Neutrophil (primary cell): ENCODE data around the gene PDIA5.

Source experiments
- H3K27ac ChIP-seq: fragments of 200-600 bp; sonication (generic); 2 replicates; pipeline ENCODE4 v1.5.1; 2016; ENCODE audit warnings: mild to moderate bottlenecking, moderate library complexity
- H3K27me3 ChIP-seq: fragments of 200-600 bp; sonication (generic); 2 replicates; pipeline ENCODE4 v1.6.0; 2016; ENCODE audit warnings: mild to moderate bottlenecking
- H3K36me3 ChIP-seq: fragments of 200-600 bp; sonication (generic); 2 replicates; pipeline ENCODE4 v1.5.1; 2017
- H3K4me1 ChIP-seq, 2 experiments: fragments of 200-600 bp in 1 of 2; sonication (generic) in 1 of 2; 1 replicate in 1 of 2; 2 replicates in 1 of 2; pipeline versions ENCODE4 v1.5.1 to v1.6.1; 2013 to 2016; ENCODE audit warnings: low read depth in 1 of 2, low read length in 1 of 2, mild to moderate bottlenecking in 1 of 2, moderate library complexity in 1 of 2; ENCODE audit not compliant: control insufficient read depth in 1 of 2, insufficient read depth in 1 of 2
- H3K4me3 ChIP-seq, 2 experiments: fragments of 200-600 bp in 1 of 2; sonication (generic) in 1 of 2; 1 replicate in 1 of 2; 2 replicates in 1 of 2; pipeline ENCODE4 v1.5.1; 2013 to 2016; ENCODE audit warnings: low read depth in 1 of 2, low read length in 1 of 2, mild to moderate bottlenecking in 1 of 2, moderate library complexity in 1 of 2
- H3K9me3 ChIP-seq: fragments of 200-600 bp; sonication (generic); 2 replicates; pipeline ENCODE4 v1.5.1; 2016
- CTCF ChIP-seq: fragments of 200-600 bp; sonication (generic); IDR thresholded peaks from 2 replicates; pipeline ENCODE4 v1.5.1; 2016; ENCODE audit warnings: antibody characterized with exemption

PDIA5 gene

GRCh38 chr3:123060054-123060453, 6.8 kb upstream of the PDIA5 start:
- H3K9me3 ChIP-seq: no peaks in the 10 kb centered on the region
- TF ChIP-seq CTCF: no peak

GRCh38 chr3:123061856-123062255, 5.0 kb upstream of the PDIA5 start:
- Histone ChIP-seq H3K27ac (no peak overlapping the region), H3K36me3 (no peaks in the 10 kb centered on the region), H3K4me1 (peaks cover 0 to 3% of the 10 kb centered on the region in 2 experiments), H3K27me3 (peaks cover 11% of the 10 kb centered on the region), H3K4me3 (no peak overlapping the region), H3K9me3 (no peaks in the 10 kb centered on the region)
- no peak for TF ChIP-seq CTCF

More at GRCh38 chr3:123060054-123060453, 6.8 kb upstream of the PDIA5 start:
- H3K27me3 ChIP-seq: peaks cover 3% of the 10 kb centered on the region
- no peak overlapping the region for H3K4me3 ChIP-seq
- H3K4me1 ChIP-seq: no peaks in the 10 kb centered on the region
- H3K36me3 ChIP-seq: no peaks in the 10 kb centered on the region
- H3K27ac ChIP-seq: no peak overlapping the region

- peaks cover 23% of the 10 kb centered on the region for H3K27me3 ChIP-seq
- TF ChIP-seq CTCF: no peak
- no peak overlapping the region for H3K4me3 ChIP-seq
- H3K36me3 ChIP-seq: no peaks in the 10 kb centered on the region
- no peak overlapping the region for H3K27ac ChIP-seq
- H3K9me3 ChIP-seq: no peaks in the 10 kb centered on the region
- peaks cover 10 to 15% of the 10 kb centered on the region in 2 experiments for H3K4me1 ChIP-seq
Observed at GRCh38 chr3:123063034-123063433, 3.8 kb upstream of the PDIA5 start.

- H3K4me1 ChIP-seq: peaks cover 12 to 15% of the 10 kb centered on the region in 2 experiments
- no peak for TF ChIP-seq CTCF
- peaks cover 25% of the 10 kb centered on the region for H3K27me3 ChIP-seq
- H3K27ac ChIP-seq: no peak overlapping the region
- no peaks in the 10 kb centered on the region for H3K9me3 ChIP-seq
- H3K36me3 ChIP-seq: no peaks in the 10 kb centered on the region
- no peak overlapping the region for H3K4me3 ChIP-seq
Observed at GRCh38 chr3:123064506-123064905, 2.3 kb upstream of the PDIA5 start.

GRCh38 chr3:123064914-123065313, 1.9 kb upstream of the PDIA5 start:
- peaks cover 25% of the 10 kb centered on the region for H3K27me3 ChIP-seq
- H3K4me1 ChIP-seq: peaks cover 12 to 15% of the 10 kb centered on the region in 2 experiments
- no peaks in the 10 kb centered on the region for H3K36me3 ChIP-seq
- H3K9me3 ChIP-seq: no peaks in the 10 kb centered on the region
- H3K27ac ChIP-seq: no peak overlapping the region
- no peak for TF ChIP-seq CTCF
- H3K4me3 ChIP-seq: no peak overlapping the region

GRCh38 chr3:123066599-123066895, 278 bp upstream of the PDIA5 start:
- H3K27me3 ChIP-seq: peaks cover 23% of the 10 kb centered on the region
- H3K36me3 ChIP-seq: no peaks in the 10 kb centered on the region
- TF ChIP-seq CTCF: no peak
- H3K4me1 ChIP-seq: peaks cover 12 to 15% of the 10 kb centered on the region in 2 experiments
- no peak overlapping the region for H3K27ac ChIP-seq
- no peaks in the 10 kb centered on the region for H3K9me3 ChIP-seq
- peak overlapping the region; percentile 38 to 61 for H3K4me3 ChIP-seq
